ENCODE data around the gene EGR2. TPM values are rescaled to one million over a fixed set of nuclear protein-coding genes. Genes with fewer than 3 reads are reported as not detected.

EGR2 gene
- total RNA-seq, 1 experiment from 2014 or later, result 2.3 TPM

- no peak overlapping the region for H3K9ac ChIP-seq (ENCODE audit: low read length)
- H3K9me2 ChIP-seq (ENCODE audit: insufficient read depth), result no peaks in the 10 kb centered on the region
- intact Hi-C loops (cut with micrococcal nuclease), result no loop called here
- no peak overlapping the region for H3K27ac ChIP-seq (ENCODE audit: low read depth, low read length)
- ATAC-seq, result no peak
- H3K4me3 ChIP-seq (replicated peaks in 1 of 2; ENCODE audit: low read depth in 1 of 2, low read length in 2 of 2), result no peak overlapping the region
- CTCF ChIA-PET, result no interaction called here
- no peak overlapping the region for H2AFZ ChIP-seq (ENCODE audit: low read depth, low read length, poor library complexity, severe bottlenecking)
- RAD21 ChIA-PET (ENCODE audit: low non-redundant PET in 1 of 2, low total read pairs in 2 of 2, uncharacterized antibody in 2 of 2, unreplicated experiment in 2 of 2), result no interaction called here
- TF ChIP-seq EZH2phosphoT487 (IDR thresholded peaks at IDR 0.05; ENCODE audit: borderline replicate concordance), result no peak
- no TSS peak for BruUV-seq (replicated peaks)
- H3K4me1 ChIP-seq (ENCODE audit: control insufficient read depth in 1 of 2, insufficient read depth in 2 of 2, low read length in 2 of 2), result no peaks in the 10 kb centered on the region
- peaks cover 12% of the 10 kb centered on the region for H3K27me3 ChIP-seq (ENCODE audit: insufficient read depth, low read length)
- no peak overlapping the region for H3K4me2 ChIP-seq (ENCODE audit: low read length)
- no peaks in the 10 kb centered on the region for H3K79me2 ChIP-seq (ENCODE audit: insufficient read depth, low read length)
- H3K9me3 ChIP-seq (ENCODE audit: control insufficient read depth in 1 of 2, insufficient read depth in 1 of 2, low read depth in 1 of 2, low read length in 2 of 2), result no peaks in the 10 kb centered on the region
- POLR2A ChIA-PET, result no interaction called here
- no peaks in the 10 kb centered on the region for H4K20me1 ChIP-seq (ENCODE audit: insufficient read depth)
- DNase-seq (ENCODE audit: low read depth, low spot score), result no peak
- H3K36me3 ChIP-seq (ENCODE audit: control insufficient read depth in 1 of 2, insufficient read depth in 2 of 2, low read length in 2 of 2), result no peaks in the 10 kb centered on the region
These were observed 23.9 kb downstream of the EGR2 start for GRCh38 chr10:62792261-62792660.

- DNase-seq (ENCODE audit: low read depth, low spot score) (no peak), ATAC-seq (no peak)
- BruUV-seq (replicated peaks), result no TSS peak
- RAD21 ChIA-PET (ENCODE audit: low non-redundant PET in 1 of 2, low total read pairs in 2 of 2, uncharacterized antibody in 2 of 2, unreplicated experiment in 2 of 2), result no interaction called here
- no peaks in the 10 kb centered on the region for H3K9me3 ChIP-seq (ENCODE audit: control insufficient read depth in 1 of 2, insufficient read depth in 1 of 2, low read depth in 1 of 2, low read length in 2 of 2)
- H4K20me1 ChIP-seq (ENCODE audit: insufficient read depth), result no peaks in the 10 kb centered on the region
- CTCF ChIA-PET, result no interaction called here
- intact Hi-C loops (cut with micrococcal nuclease), result no loop called here
- H3K4me2 ChIP-seq (ENCODE audit: low read length), result no peak overlapping the region
- no peaks in the 10 kb centered on the region for H3K4me1 ChIP-seq (ENCODE audit: control insufficient read depth in 1 of 2, insufficient read depth in 2 of 2, low read length in 2 of 2)
- H3K79me2 ChIP-seq (ENCODE audit: insufficient read depth, low read length), result no peaks in the 10 kb centered on the region
- no peak overlapping the region for H3K27ac ChIP-seq (ENCODE audit: low read depth, low read length)
- H3K36me3 ChIP-seq (ENCODE audit: control insufficient read depth in 1 of 2, insufficient read depth in 2 of 2, low read length in 2 of 2), result no peaks in the 10 kb centered on the region
- H3K4me3 ChIP-seq (replicated peaks in 1 of 2; ENCODE audit: low read depth in 1 of 2, low read length in 2 of 2), result no peak overlapping the region
- TF ChIP-seq CTCF (IDR thresholded peaks at IDR 0.05 in 2 of 3, conservative IDR thresholded peaks at IDR 0.05 in 1 of 3; ENCODE audit: borderline replicate concordance in 1 of 3, insufficient read depth in 1 of 3, low read depth in 2 of 3, low read length in 2 of 3), result no peak
- TF ChIP-seq TCF7L2 (IDR thresholded peaks at IDR 0.05; ENCODE audit: borderline replicate concordance, extremely low read depth, insufficient read depth, insufficient read length), result no peak
- TF ChIP-seq EGR1 (IDR thresholded peaks at IDR 0.05; ENCODE audit: low read depth), result no peak
- TF ChIP-seq YY1 (IDR thresholded peaks at IDR 0.05; ENCODE audit: extremely low read depth, insufficient replicate concordance, low read depth, low read length), result no peak
- TF ChIP-seq POLR2A (IDR thresholded peaks at IDR 0.05; ENCODE audit: borderline replicate concordance, extremely low read depth, insufficient read depth, insufficient read length), result no peak
- TF ChIP-seq ZBTB33 (IDR thresholded peaks at IDR 0.05; ENCODE audit: extremely low read depth, insufficient replicate concordance, low read length), result no peak
- no peak for TF ChIP-seq CBX3 (IDR thresholded peaks at IDR 0.05; ENCODE audit: low read depth)
- no peak for TF ChIP-seq ZFX (IDR thresholded peaks at IDR 0.05)
- TF ChIP-seq EZH2 (IDR thresholded peaks at IDR 0.05), result no peak
- no peak for TF ChIP-seq RAD21 (IDR thresholded peaks at IDR 0.05; ENCODE audit: low read depth)
- no peak for TF ChIP-seq ZNF274 (IDR thresholded peaks at IDR 0.05; ENCODE audit: low read depth, low read length)
- TF ChIP-seq JUND (IDR thresholded peaks at IDR 0.05), result no peak
- TF ChIP-seq EZH2phosphoT487 (IDR thresholded peaks at IDR 0.05; ENCODE audit: borderline replicate concordance), result no peak
- TF ChIP-seq POLR2AphosphoS5 (IDR thresholded peaks at IDR 0.05; ENCODE audit: low read depth, low read length), result no peak
- TF ChIP-seq MAX (IDR thresholded peaks at IDR 0.05), result no peak
- H3K9me2 ChIP-seq (ENCODE audit: insufficient read depth), result no peaks in the 10 kb centered on the region
- no peak overlapping the region for H3K9ac ChIP-seq (ENCODE audit: low read length)
- POLR2A ChIA-PET, result no interaction called here
- H2AFZ ChIP-seq (ENCODE audit: low read depth, low read length, poor library complexity, severe bottlenecking), result no peak overlapping the region
- H3K27me3 ChIP-seq (ENCODE audit: insufficient read depth, low read length), result no peaks in the 10 kb centered on the region
These were observed 25.6 kb downstream of the EGR2 start for GRCh38 chr10:62790571-62790970.

Data from HCT116 (cell line).